IMR-90 (cell line): Measurements from ENCODE around the gene RECQL5.

Experiments used
- CEBPB ChIP-seq: IDR thresholded peaks from 2 replicates; pipeline ENCODE4 v1.6.1; 2012; ENCODE audit warnings: low read depth, low read length, improper control_type of control experiment
- MAZ ChIP-seq: IDR thresholded peaks from 2 replicates; pipeline ENCODE4 v1.6.1; 2012; ENCODE audit warnings: low read depth, mild to moderate bottlenecking, low read length, improper control_type of control experiment, moderate library complexity, borderline replicate concordance
- NFE2L2 ChIP-seq: fragments of 150-350 bp; IDR thresholded peaks from 2 replicates; pipeline ENCODE4 v1.6.1; 2016; ENCODE audit warnings: low read depth, mild to moderate bottlenecking, low read length
- POLR2A ChIP-seq: IDR thresholded peaks from 2 replicates; pipeline ENCODE4 v1.6.1; 2012; ENCODE audit warnings: mild to moderate bottlenecking, low read depth, low read length
- RAD21 ChIP-seq: IDR thresholded peaks from 2 replicates; pipeline ENCODE4 v1.6.1; 2012; ENCODE audit warnings: low read length, improper control_type of control experiment
- RCOR1 ChIP-seq: IDR thresholded peaks from 2 replicates; pipeline ENCODE4 v1.6.1; 2012; ENCODE audit warnings: mild to moderate bottlenecking, low read length, improper control_type of control experiment; ENCODE audit not compliant: insufficient replicate concordance
- TF ChIP-seq, protein P1 (sequence below): conservative IDR thresholded peaks from 2 replicates; pipeline ENCODE4 v1.5.1; 2012; ENCODE audit warnings: mild to moderate bottlenecking, low read depth, low read length, improper control_type of control experiment

DNA sequence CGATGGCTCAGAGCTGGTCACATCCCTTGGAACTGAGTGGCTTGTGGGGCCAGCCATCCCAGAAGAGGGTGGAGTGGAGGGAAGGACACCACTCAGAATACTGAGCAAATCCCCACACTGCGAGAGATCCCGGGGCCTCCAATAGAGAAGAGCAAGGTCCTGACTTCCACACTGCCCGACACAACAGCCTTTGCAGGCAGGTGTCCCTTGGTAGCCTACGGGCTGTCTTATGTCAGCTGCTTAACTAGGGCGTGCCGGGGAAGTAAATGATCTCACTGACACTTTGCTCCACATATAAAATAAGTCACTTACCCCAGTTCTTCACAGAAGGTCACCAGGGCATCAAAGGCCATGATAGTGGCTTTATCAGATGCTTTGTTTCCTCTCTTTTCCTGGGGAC is 16.1 kb downstream of the RECQL5 start:
- TF ChIP-seq, protein P1, sequence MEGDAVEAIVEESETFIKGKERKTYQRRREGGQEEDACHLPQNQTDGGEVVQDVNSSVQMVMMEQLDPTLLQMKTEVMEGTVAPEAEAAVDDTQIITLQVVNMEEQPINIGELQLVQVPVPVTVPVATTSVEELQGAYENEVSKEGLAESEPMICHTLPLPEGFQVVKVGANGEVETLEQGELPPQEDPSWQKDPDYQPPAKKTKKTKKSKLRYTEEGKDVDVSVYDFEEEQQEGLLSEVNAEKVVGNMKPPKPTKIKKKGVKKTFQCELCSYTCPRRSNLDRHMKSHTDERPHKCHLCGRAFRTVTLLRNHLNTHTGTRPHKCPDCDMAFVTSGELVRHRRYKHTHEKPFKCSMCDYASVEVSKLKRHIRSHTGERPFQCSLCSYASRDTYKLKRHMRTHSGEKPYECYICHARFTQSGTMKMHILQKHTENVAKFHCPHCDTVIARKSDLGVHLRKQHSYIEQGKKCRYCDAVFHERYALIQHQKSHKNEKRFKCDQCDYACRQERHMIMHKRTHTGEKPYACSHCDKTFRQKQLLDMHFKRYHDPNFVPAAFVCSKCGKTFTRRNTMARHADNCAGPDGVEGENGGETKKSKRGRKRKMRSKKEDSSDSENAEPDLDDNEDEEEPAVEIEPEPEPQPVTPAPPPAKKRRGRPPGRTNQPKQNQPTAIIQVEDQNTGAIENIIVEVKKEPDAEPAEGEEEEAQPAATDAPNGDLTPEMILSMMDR, result no peak
- TF ChIP-seq RCOR1, result no peak
- TF ChIP-seq POLR2A, result no peak
- no peak for TF ChIP-seq NFE2L2
- TF ChIP-seq CEBPB, result no peak
- TF ChIP-seq MAZ, result no peak
- TF ChIP-seq RAD21, result no peak
